Stimulated activated CD8-positive, alpha-beta memory T cell treated with anti-CD3 and anti-CD28 coated beads, Interleukin-15, amount 100 ng/mL, for 24 hours (primary cell): ENCODE results near the gene NELFCD.

Experiments used
- DNase-seq: peaks from one replicate; pipeline ENCODE4 v3.0.0-alpha.2; 2020; ENCODE audit warnings: low read depth

The NELFCD gene

GRCh38 chr20:58994390-58995159 lies 13.5 kb downstream of the NELFCD start:
- DNase-seq = no peak

- no peak for DNase-seq
These were observed 14.6 kb downstream of the NELFCD start for GRCh38 chr20:58995461-58996225.

DNA sequence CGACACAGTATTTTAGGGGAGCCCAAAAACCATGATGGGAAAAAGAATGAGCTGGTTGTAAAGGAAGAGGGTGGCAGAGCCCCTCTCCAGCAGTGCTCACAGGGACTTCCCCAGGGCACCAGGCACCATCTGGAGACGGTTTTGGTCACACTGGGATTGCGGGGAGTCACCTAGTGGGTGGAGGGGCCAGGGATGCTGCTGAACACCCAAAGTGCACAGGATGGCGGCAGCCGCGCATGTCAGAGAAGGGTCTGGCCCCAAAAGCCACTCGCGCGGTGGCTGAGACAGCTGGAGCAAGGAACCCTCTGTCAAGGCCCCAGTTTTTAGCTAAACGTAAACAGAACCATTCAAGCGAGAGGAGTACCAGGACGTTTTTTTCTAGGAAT lies 15.2 kb downstream of the NELFCD start:
- DNase-seq = no peak

DNA sequence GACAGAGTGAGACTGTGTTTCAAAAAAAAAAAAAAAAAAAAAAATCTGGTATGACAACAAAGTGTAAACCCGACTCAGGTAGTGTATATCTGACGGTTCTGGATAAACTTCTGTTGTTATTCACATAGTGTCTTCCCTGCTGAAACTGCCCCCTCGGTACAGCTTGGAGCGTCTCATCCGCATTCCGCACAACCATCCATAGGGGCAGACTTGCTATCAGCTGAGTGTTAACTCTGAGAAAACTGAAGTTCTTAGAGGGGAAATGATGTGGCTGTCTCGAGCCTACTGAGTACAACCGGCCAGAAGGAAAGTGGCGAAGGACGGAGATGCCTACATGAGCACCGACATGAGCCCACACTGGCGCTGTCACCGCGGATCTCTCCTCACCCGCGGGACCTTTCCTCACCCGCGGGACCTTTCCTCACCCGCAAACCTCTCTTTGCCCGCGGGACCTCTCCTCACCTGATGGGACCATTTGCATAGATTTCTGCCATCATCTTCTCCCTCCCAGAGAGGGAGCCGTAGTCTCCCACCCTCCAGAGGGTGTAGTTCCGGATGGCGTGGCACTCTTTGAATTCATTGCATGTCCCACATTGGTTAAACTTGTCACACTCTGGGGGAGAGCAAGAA lies 16.2 kb downstream of the NELFCD start:
- no peak for DNase-seq

DNA sequence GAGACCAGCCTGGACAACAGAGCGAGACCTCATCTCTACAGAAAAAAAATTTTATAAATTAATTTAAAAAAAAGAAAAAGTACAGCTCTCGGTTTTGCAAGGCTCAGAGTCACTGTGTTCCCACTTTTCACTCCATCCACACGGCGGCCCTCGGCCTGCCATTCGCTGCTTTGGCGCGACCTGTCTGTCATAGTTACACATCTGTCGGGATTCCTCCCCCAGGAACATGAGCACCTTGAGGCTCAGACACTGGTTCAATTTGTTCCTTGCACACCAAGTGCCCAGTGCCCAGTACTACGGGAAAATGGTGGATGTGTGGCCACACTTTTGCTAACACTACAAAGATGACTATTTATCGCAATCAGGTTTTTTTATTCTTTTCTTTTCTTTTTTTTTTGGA lies 17.6 kb downstream of the NELFCD start:
- no peak for DNase-seq

GRCh38 chr20:59000326-59000725 lies 19.3 kb downstream of the NELFCD start:
- no peak for DNase-seq

GRCh38 chr20:59001068-59001448 lies 20.0 kb downstream of the NELFCD start:
- no peak for DNase-seq

DNA sequence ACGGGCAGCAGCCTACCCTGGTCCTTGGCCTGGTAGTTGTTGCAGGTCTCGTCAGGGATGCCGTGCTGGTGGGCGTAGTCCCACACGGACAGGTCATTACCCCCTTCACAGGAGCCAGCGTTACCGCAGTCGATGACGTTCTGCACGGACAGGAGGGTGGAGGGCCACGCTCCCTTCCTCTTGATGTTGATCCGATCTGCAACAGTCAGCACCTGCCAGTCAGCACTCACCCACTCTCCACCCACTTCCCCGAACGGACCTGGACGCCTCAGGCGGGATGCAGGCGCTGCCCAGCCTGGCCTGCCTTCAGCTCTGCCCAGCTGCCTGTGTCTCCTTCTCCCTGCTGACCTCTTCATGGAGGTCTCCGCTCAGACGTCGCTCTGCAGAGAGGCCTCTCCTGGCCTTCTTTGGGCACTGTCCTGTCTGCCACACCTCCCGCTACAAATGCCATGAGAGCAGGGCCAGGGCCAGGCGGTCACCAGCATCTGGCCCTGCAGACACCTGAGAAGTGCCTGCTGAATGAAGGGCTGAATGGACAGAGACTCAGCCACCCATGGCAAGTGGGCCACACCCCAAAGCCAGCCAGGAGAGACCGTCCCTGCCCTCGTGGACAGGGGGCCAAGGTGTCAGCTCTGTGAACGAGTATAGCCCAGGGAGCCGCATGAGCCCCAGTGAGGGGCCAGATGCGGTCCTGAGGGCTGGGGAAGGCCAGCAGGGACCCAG lies 20.6 kb downstream of the NELFCD start:
- DNase-seq = no peak

DNA sequence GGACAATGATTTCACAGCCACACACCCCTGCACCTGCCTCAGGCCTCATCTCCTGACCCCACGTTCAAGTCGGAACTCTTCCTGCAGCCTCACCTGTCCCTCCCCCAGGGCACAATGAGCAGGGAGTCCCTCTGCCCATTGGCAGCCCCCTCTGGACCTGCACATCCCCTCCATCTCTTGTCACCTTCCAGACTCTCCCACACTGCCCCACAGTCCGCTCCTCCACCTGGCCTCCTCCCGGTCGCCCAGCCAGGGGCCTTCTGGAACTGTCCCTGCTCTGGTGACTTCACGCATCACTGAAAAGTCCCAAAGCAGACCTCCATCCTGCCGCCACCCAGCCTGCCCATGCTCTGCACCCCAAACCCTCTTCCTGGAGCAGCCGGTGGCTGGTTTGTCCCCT lies 21.3 kb downstream of the NELFCD start:
- no peak for DNase-seq

GRCh38 chr20:59002874-59003399 lies 21.9 kb downstream of the NELFCD start:
- DNase-seq = no peak

DNA sequence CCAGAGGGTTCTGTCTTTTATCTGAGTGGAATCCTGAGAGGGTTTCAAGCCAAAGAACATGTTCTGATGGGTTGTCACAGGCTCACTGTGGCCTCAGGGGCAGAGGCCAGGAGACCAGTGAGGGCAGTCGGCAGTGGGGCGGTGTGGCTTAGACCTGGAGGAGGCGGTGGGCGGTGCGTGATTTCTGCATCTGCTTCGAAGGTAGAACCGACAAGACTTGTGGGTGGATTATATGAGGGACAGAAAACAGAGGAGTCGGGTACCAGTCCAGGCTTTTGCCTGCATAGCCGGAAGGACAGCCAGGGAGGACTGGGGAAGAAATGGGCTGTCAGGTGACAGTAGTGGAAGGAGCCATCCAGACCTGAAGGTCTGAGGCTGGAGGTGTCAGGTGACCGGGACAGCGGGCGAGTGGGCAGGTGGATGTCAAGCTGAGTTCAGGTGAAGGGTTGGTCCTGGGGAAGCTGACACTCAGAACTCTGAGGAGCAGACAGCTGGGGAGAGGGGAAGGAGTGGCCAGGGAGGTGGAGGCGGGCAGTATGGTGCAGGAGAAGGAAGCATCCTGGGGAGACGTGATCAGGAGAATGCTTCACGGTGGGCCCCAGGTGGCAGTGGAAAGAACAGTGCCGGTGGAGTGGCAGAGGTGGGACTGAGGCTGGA lies 22.9 kb downstream of the NELFCD start:
- DNase-seq = no peak

DNA sequence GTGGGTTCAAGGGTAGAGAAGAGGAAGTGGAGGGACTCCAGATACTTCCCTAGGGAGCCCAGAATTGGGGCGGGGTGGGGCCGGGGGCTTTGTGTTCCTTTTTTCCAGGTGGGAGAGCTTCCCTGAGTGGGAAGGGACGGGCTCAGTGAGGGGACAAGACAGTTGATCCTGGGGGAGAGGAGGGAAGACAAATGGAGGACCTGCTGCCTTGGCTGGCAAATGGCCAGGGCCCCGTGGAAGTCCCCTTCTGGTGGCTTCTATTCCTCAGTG lies 23.4 kb downstream of the NELFCD start:
- no peak for DNase-seq

DNA sequence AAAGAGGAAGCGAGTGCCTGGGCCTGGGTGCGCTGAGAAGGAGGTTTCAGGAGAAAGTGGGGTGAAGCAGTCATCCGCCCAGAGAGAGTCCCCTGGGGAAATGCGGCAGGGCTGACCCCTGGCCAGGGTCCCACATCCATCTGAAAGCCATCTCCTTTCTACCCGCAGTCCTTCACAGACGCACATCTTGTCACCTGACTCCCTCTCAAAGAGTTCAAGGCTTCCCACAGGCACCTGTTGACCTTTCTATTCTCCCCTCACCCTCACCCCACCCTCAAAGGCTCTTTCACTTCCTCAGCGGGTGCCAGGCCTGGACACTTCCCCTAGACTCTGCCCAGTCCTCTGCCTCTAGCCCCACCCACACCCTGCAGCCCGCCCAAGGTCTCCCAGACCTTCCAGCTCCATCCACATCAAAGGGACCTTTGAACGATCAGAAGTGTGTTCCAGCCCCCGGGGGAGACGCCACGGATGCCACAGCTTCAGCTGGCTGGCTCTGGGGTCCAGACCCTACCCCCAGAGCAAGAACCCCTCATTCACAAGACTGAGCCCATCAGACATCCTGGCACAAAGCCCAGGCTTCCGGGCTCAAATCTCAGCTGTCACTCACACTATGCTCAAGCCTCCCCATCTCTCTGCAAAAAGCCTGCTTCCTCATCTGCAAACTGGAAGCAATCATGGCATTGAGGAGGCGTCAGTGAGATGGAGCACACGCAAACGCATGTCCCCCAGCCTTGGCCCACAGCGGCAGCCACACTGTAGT lies 23.9 kb downstream of the NELFCD start:
- no peak for DNase-seq

GRCh38 chr20:59005523-59006166 lies 24.6 kb downstream of the NELFCD start:
- DNase-seq = no peak

DNA sequence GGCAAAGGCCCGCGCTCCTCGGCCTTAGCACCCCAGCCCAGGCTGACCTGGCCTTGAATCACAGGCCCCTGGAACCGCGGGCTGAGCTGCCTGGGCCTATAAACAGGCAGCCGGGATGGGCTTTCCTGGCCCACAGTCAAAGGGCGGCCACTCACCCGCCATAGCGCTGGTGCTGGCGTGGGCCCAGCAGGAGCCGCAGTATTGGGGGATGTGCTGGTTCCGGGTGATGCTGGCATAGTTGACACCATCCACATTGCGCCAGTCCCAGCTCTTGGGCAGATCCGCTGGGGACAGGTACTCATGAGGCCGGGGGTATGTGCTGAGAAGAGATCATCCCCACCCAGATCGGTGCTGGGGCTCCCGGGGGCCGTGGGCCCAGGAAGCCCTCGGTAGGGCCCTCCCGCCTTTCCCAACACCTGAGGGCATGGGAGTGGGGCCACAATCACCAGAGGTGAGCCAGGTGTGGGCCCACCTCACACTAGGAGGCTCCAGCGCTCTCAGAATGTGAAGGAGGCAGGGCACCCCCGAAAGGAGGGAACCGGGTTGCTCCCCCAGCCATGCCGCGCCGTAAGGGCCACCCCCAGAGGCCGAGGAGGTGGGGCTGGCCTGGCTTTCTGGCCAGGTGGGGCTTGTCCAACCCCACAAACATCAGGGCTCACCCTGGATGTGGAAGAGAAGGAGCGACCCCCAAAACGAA lies 25.3 kb downstream of the NELFCD start:
- DNase-seq = no peak

DNA sequence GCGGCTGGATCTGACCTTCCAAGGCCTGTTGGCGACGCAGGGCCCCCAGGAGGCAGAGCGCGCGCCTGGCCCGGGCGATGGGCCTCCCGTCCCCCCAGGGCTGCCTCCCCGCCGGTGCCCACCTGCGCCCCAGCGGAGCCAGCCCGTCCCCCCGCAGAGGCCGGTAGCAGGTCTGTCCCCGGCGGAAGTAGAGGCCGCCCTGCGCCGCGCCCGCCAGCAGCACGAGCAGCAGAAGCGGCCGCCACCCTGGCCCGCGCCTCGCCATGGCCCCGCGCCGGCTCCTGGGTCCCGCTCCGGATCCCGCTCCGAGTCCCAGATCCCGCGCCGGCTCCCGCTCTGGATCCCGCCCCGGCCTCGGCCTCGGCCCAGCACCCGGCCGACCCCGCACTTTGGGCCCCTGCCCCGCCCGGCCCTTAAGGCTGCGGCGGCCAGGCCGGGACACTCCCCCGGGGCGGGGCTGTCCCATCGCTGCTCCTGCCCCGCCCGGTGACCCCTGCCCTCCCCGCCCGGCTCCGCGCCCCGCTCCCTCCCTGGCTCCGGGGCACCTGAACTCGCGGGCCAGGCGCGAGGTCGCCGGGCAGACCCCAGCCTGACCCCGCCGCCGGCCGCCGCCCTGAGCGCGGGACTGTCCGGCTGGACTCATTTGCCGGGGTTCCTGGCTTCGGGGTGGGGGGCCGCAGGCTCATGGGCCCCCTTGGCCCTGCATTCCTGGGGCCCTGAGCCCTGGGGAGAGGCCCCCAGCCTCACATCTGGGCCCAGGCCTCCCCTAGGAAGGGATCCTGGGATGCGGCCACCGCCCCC lies 26.0 kb downstream of the NELFCD start, which contains the start of gene CTSZ:
CTSZ (minus strand) TSS at position 391 of the 801 bp plus-strand sequence; CDS start at position 265, 126 bp downstream.
- no peak for DNase-seq

DNA sequence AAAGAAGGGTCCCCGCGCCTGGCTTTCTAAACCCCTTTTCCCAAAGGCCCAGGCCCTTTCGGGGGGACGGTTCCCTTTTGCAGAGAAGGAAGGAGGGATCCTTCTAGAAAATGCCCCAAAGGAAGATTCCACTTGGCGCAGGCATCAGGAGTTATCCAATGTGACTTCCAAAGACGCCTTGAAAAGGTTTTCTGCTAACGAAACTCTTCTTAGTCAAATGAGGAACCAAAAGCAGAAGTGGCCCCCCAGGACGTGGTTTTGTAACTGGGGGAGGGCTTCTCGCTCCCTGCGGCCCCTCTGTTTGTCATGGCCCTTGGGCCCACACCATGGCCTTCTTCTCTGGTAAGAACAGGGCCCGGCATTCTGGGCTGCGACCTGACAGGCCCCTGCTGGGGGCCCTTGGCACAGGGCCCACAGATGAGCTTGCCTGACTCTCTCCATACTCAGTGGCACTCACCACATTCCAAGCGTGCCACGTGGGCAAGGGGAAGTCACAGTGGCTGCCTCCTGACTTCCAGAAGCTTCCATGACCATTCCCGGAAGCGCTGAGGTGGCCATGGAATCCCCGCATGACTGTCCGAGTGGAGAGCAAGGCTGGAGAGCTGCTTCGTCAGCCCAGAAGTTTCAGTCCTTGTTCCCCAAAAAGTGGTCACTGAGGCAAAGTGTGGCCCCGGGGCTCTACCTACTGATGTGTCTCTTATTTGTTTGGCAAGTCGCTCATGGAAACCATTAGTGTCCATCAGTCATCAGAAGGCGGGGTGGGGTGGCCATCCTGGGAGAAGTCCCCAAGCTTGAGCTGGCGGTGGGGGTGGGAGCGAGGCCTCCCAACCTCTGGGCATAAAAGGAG lies 26.8 kb downstream of the NELFCD start:
- DNase-seq = no peak

DNA sequence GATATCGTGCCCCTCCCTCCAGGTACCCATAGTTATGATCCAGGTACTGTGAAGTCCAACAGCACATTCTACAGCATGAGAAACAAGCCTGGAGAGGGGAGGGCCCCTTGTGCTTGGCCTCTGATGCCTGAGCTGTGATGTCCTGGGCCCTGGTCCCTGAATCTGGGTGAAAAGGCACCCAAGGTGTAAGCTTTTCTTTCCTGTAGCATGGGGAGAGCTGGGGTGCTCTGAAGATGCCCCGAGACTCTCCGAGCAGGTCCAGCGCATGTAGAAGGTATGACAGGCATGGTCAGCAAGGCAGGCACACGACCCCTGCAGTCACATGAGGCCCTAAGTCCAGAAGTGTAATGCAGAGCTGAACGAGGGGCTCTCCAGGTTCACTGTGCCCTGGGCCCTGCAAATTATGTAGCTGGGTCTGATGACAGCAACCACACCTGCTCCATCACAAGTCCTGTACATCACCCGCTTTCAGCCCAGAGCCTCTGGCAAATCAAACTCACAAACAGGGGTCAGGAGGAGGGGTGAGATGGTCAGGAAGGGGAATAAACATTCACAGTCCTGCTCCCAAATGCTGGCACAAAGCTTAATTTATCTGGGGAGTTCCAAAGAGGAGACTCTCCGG lies 27.8 kb downstream of the NELFCD start:
- no peak for DNase-seq
